CD4-positive, alpha-beta T cell treated with Interleukin-17A for 1 hour (primary cell): ENCODE results near the gene LHFPL3.
"Not testable (repeated sequence)": the region's sequence is repeated elsewhere in the genome, so short reads cannot be mapped to it uniquely, and the experiment has no call there.

Experiments used
- DNase-seq: peaks from one replicate; pipeline ENCODE4 v3.0.0-alpha.2; 2020

The LHFPL3 gene

GRCh38 chr7:104604706-104605105 lies 276.3 kb downstream of the LHFPL3 start:
- DNase-seq: no peak

GRCh38 chr7:104621321-104621720 lies 292.9 kb downstream of the LHFPL3 start:
- no peak for DNase-seq

DNA sequence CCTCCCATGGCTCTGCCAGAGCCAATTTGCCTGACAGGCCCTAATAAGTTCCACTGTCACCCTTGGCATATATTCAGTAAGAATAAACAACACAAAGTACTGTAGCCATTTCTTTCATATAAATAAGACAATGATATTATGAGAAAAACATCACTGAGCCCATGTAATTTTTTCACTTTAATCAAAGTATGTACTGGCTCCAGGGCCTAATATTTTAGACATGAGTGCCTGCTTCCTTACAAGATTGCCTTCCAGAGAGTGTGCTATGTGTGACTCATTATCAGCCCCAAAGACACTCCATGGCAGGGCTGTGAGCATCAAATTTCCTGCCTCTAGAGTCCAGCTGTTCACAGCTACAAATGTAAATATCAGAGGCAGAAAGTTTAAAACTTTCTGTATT lies 297.6 kb downstream of the LHFPL3 start:
- DNase-seq: no peak

GRCh38 chr7:104627516-104627915 lies 299.1 kb downstream of the LHFPL3 start:
- no peak for DNase-seq

DNA sequence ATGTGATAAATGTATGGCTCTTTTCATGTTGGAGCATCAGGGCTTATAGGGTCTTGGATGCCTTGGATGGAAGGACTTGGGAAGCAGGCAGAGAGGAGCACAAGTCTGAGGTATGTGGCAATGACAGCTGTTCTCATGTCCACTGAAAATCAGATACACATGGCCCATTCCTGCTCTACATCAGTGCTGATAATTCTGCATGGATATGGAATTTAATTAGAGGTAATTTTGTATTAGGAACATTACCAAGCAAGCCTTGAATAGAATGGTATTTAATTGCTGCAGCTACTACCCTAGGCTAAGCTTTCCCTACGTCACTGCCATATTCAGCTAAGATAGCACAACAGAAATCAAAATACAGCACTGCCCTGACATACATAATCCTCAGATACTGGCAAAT lies 299.6 kb downstream of the LHFPL3 start:
- DNase-seq: no peak

- no peak for DNase-seq
These were observed 301.0 kb downstream of the LHFPL3 start for GRCh38 chr7:104629408-104629807.

DNA sequence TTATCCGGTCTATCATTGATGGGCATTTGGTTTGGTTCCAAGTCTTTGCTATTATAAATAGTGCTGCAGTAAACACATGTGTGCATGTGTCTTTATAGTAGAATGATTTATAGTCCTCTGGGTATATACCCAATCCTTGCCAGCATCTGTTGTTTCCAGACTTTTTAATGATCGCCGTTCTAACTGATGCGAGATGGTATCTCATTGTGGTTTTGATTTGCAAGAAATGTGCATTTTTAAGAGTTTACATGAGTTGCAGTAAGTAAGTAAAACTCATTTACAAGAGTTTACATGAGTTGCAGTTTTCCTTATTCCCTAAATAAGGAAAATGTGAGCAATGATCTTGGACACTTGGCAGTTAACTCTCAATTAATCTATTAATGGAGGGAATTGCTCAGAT lies 312.1 kb downstream of the LHFPL3 start:
- DNase-seq: no peak

GRCh38 chr7:104642560-104642959 lies 314.2 kb downstream of the LHFPL3 start:
- no peak for DNase-seq

DNA sequence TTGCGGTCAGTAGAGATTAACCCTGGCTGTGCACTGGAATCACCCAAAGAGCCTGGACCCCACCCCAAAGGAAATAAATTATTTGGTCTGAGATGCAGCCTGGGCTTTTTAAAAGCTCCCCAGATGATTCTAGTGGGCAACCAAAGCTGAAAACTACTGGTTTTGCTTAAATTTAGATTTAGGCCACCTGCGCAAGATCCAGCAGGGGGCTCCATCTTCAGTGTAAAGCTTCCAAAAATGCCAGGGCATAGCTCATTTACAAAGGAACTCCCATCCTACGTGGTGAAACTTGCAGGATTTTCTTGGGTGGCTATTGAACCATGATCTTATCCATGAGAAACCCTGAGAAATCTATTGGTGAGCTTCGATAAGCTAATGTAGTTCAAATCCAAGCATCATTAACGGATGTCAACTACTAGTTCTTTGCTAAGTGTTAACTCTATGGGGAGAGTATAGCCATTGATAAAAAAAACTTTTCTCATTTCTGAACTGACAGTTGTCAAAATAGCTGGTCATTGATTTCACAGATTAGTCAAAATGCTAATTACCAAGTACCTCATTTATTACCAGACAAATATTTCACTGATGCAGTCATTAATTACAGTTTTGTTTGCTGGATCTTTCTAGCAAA lies 315.3 kb downstream of the LHFPL3 start:
- DNase-seq: no peak

DNA sequence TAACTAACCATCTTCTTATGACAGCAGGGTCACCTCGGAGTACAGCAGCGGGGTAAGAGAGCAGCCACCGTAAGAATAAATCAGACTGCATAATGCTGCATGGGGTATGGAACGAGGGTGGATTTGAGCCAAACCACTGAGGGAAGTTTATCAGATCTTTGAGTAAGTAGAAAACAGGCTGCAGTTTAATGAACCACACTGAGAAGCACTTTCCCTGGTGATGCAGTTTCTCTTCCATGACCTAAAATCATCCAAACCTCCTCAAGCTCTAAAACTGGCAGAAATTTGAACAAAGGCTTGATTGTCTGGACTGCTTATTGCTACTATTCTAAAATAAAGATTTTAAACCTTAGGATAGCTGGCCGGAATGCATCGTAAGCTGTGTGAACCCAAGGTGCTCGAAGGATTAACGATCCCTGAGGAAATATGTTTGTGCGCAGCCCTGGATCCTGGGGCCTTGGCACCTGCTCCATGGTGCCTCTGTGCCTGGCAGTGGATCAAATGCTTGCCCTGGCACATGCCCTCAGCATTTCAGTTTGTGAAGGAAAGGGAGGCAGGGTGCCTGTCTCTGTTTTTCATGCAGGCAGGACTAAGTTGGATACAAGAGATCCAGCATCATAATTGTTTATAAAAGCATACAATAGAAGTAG lies 322.7 kb downstream of the LHFPL3 start:
- DNase-seq: no peak

DNA sequence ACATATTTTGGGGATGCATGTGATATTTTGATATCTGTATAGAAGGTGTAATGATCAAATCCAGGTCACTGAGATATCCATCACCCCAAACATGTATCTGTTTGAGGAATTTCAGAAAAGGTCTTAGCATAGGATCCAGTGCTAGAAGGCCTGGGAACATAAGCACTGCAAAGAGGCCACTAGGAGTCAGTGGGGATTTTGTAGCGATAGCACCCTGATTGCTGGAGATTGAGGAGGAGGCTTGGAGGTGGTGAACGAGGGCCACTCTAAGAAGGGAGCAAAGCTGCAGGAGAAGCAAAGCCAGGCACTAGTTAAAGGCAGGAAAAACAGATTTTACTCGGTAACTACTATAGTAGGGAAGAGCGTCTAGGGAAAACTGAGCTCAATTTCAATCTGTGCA lies 324.0 kb downstream of the LHFPL3 start:
- no peak for DNase-seq

DNA sequence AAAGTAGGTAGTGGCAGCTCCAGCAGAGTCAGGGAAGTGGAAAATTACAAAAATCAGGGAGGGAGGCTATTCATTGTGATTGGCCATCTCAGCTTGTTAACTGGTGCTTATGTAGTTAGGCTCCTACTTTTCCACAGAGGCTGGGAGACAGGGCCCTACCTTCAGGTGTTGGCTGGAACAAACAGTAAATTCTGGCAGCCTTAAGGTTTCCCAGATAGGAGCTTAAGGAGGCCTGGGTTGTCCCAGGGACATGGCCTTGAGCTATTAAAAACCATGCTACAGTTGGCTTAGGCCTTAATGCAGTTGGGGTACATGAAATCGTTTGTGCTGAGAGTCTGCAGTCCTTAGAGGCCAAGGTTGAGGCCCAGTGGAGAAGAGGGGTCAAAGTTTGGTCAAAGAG lies 324.5 kb downstream of the LHFPL3 start:
- DNase-seq: no peak

DNA sequence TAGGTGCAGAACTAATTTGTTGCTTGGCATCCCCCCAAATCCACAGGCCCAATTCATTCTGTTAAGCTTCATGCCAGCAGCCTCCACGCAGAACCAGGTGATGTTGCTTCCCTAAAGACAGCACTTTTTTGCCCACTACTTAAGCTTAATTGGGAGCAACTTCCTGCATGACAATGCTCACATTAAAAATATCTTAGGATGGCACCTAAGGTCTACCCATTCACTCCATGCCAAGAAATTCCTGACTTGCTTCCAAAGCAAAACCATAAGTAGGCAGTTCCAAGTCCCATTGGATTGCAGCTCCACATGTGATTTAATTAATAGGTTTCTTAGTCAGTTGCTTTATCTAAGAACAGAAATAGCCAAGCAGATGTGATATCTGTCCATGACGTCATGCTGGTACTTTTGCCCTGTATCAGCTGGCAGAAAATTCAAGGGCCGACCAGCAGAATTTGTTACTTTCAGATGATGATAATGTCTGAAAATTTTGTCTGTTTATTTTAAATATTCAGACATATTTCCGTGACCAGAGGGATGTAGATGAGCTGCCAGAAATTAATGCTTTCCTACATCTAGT lies 325.5 kb downstream of the LHFPL3 start:
- DNase-seq: no peak

- DNase-seq: no peak
These were observed 327.2 kb downstream of the LHFPL3 start for GRCh38 chr7:104655592-104655991.

GRCh38 chr7:104656467-104656866 lies 328.1 kb downstream of the LHFPL3 start:
- no peak for DNase-seq

DNA sequence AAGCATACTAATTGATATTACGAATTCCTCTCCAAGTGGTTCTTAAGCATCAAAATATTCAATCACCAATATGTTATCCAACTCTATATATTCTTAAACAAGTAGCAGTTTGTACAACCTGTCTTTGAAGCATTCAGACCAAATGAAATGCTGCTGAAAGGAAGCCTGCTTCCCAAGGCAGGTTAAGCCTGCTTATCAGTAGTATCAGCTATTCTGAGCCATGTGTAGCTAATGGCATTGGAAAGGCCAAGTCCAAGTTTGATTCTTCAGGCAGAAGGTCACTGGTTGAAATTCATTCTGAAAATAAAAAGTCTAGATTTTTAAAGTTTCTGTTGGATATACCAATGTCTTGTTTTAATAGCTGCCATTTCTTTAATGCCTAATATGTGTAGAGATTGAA lies 328.7 kb downstream of the LHFPL3 start:
- DNase-seq: no peak

DNA sequence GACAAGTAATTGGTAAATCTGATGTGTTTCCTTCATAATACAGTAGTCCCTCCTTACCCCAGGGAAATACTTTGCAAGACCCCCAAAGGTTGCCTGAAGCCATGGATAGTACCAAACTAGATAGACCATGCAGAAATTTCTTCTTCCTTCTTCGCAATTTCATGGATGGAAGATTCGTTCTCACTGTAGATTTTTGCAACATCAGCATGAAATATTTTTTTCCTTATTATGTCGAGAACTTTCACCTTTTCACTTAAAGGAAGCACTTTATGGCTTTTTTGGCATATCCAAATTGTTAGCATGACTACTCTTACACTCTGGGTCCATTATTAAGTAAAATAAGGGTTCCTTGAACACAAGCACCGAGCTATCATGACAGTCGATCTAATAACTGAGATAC lies 333.2 kb downstream of the LHFPL3 start:
- no peak for DNase-seq

DNA sequence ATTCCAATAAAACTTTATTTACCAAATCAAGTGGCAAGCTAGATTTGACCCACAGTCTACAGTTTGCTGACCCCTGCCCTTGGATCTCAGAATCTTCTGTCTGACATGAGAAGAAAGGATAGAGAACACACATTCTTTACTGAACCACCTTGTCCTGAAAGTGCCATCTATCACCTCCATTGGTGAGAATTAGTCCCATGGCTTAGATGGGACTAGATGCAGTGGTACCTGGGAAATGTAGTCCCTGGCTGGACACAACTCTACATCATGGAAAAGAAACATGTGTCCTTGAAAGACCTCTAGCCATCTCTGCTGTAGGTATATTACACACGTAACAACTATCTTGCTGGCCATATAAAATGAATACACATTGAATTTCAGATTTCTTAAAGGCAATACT lies 336.2 kb downstream of the LHFPL3 start:
- no peak for DNase-seq

GRCh38 chr7:104677587-104677986 lies 349.2 kb downstream of the LHFPL3 start:
- DNase-seq: no peak

GRCh38 chr7:104679085-104679484 lies 350.7 kb downstream of the LHFPL3 start:
- no peak for DNase-seq

DNA sequence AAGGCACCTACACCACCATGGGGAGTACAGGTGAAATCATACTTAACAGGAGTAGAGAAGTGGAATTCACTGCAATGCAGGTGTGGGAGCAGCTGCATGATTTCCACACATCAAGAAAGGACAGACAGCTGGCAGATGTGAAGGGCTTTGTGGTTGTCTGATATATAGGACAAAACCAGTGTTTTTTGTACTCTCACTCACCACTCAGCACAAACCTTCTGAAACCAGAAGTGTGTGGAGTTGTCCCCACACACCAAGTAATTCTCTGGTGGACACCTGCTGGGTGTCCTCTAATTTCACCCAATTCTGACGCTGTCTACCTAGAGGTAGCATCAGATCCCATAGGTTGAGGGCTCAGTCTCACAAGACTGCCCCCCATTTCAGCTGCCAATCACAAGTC lies 357.9 kb downstream of the LHFPL3 start:
- no peak for DNase-seq

DNA sequence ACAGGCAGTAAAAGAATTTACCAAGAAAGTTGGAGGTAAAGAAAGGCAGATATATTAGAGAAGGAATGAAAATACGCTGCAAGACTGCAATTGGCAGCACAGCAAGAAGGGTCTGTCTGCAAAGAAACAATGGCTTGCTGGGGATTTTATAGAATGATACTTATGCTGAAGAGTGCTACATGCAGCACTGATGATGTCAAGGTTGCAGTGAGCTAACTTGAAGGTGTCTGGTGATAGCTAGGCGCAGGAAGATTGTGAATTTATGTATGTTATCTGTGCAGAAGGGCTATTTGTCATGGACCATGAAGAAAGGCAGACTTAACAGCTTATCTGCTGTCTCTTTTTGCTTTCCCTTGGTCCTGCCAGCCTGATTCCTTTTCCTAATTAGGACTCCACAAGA lies 366.3 kb downstream of the LHFPL3 start:
- no peak for DNase-seq

GRCh38 chr7:104695563-104695962 lies 367.2 kb downstream of the LHFPL3 start:
- no peak for DNase-seq

- no peak for DNase-seq
These were observed 371.9 kb downstream of the LHFPL3 start for GRCh38 chr7:104700336-104700735.

DNA sequence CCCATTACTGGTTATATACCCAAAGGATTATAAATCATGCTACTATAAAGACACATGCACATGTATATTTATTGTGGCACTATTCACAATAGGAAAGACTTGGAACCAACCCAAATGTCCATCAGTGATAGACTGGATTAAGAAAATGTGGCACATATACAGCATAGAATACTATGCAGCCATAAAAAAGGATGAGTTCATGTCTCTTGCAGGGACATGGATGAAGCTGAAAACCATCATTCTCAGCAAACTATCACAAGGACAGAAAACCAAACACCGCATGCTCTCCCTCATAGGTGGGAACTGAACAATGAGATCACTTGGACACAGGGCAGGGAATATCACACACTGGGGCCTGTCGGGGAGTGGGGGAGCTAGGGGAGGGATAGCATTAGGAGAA lies 392.6 kb downstream of the LHFPL3 start:
- DNase-seq: not testable (repeated sequence)
